Measurements from ENCODE around the gene GEMIN5. TPM values are rescaled to one million over a fixed set of nuclear protein-coding genes. Genes with fewer than 3 reads are reported as not detected.

GEMIN5 gene
- total and polyA plus RNA-seq, 2 of the 13 experiments (the other 11 are each of a cell fraction or from before 2014, with no cell fraction given) = 6.6 to 28.6 TPM

DNA sequence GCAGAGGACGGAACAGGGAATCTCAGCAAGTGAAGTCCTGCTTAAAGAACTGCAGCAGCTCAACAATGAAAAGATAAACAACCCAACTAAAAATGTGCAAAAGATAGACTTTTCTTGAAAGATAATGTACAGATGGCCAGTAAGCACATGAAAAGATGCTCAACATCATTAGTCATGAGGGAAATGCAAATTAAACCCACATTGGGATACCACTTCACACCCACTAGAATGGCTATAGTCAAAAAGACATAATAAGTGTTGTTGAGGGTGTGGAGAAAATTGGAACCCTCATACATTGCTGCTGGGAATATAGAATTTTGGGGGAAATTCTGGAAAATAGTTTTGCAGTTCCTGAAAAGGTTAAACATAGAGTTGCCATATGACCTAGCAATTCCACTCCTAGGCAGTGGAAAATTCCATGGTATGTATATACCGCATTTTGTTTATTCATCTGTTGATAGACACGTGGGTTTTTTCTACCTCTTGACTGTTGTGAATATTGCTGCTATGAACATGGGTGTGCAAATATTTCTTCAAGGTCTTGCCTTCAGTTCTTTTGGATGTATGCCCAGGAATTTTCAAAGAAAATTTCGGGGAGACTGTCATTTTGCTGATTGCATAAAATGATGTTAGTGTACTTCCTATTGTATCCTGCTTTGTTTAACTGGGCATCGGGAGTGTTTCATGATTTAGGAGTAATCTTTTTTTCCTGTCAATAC, 72.4 kb downstream of the GEMIN5 start (continued):
- TF ChIP-seq, protein P1, sequence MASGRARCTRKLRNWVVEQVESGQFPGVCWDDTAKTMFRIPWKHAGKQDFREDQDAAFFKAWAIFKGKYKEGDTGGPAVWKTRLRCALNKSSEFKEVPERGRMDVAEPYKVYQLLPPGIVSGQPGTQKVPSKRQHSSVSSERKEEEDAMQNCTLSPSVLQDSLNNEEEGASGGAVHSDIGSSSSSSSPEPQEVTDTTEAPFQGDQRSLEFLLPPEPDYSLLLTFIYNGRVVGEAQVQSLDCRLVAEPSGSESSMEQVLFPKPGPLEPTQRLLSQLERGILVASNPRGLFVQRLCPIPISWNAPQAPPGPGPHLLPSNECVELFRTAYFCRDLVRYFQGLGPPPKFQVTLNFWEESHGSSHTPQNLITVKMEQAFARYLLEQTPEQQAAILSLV (CRISPR knock-in tag; IDR thresholded peaks at IDR 0.05; ENCODE audit: borderline replicate concordance) = no peak
- no peak for TF ChIP-seq CENPX (CRISPR knock-in tag; IDR thresholded peaks at IDR 0.05)
- peak; percentile 46 for TF ChIP-seq BCL6 (CRISPR knock-in tag; IDR thresholded peaks at IDR 0.05)
- 0 out of 2 replicates have a peak, but pooled peaks have one; percentile 8 for TF ChIP-seq NKX3-1 (CRISPR knock-in tag; IDR thresholded peaks at IDR 0.05)
- TF ChIP-seq MED1 (CRISPR knock-in tag; IDR thresholded peaks at IDR 0.05) = no peak
- TF ChIP-seq, protein P2, sequence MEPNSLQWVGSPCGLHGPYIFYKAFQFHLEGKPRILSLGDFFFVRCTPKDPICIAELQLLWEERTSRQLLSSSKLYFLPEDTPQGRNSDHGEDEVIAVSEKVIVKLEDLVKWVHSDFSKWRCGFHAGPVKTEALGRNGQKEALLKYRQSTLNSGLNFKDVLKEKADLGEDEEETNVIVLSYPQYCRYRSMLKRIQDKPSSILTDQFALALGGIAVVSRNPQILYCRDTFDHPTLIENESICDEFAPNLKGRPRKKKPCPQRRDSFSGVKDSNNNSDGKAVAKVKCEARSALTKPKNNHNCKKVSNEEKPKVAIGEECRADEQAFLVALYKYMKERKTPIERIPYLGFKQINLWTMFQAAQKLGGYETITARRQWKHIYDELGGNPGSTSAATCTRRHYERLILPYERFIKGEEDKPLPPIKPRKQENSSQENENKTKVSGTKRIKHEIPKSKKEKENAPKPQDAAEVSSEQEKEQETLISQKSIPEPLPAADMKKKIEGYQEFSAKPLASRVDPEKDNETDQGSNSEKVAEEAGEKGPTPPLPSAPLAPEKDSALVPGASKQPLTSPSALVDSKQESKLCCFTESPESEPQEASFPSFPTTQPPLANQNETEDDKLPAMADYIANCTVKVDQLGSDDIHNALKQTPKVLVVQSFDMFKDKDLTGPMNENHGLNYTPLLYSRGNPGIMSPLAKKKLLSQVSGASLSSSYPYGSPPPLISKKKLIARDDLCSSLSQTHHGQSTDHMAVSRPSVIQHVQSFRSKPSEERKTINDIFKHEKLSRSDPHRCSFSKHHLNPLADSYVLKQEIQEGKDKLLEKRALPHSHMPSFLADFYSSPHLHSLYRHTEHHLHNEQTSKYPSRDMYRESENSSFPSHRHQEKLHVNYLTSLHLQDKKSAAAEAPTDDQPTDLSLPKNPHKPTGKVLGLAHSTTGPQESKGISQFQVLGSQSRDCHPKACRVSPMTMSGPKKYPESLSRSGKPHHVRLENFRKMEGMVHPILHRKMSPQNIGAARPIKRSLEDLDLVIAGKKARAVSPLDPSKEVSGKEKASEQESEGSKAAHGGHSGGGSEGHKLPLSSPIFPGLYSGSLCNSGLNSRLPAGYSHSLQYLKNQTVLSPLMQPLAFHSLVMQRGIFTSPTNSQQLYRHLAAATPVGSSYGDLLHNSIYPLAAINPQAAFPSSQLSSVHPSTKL (CRISPR knock-in tag; IDR thresholded peaks at IDR 0.05) = peak; percentile 37; the same call in 1 of the 2 replicates
- TF ChIP-seq SAP130 (CRISPR knock-in tag; IDR thresholded peaks at IDR 0.05; ENCODE audit: low read depth) = 0 out of 2 replicates have a peak, but pooled peaks have one; percentile 14
- TF ChIP-seq, protein P3, sequence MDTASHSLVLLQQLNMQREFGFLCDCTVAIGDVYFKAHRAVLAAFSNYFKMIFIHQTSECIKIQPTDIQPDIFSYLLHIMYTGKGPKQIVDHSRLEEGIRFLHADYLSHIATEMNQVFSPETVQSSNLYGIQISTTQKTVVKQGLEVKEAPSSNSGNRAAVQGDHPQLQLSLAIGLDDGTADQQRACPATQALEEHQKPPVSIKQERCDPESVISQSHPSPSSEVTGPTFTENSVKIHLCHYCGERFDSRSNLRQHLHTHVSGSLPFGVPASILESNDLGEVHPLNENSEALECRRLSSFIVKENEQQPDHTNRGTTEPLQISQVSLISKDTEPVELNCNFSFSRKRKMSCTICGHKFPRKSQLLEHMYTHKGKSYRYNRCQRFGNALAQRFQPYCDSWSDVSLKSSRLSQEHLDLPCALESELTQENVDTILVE (CRISPR knock-in tag; IDR thresholded peaks at IDR 0.05) = no peak
- TF ChIP-seq TSC22D2 (CRISPR knock-in tag; IDR thresholded peaks at IDR 0.05; ENCODE audit: borderline replicate concordance) = no peak
- TF ChIP-seq, protein P4, sequence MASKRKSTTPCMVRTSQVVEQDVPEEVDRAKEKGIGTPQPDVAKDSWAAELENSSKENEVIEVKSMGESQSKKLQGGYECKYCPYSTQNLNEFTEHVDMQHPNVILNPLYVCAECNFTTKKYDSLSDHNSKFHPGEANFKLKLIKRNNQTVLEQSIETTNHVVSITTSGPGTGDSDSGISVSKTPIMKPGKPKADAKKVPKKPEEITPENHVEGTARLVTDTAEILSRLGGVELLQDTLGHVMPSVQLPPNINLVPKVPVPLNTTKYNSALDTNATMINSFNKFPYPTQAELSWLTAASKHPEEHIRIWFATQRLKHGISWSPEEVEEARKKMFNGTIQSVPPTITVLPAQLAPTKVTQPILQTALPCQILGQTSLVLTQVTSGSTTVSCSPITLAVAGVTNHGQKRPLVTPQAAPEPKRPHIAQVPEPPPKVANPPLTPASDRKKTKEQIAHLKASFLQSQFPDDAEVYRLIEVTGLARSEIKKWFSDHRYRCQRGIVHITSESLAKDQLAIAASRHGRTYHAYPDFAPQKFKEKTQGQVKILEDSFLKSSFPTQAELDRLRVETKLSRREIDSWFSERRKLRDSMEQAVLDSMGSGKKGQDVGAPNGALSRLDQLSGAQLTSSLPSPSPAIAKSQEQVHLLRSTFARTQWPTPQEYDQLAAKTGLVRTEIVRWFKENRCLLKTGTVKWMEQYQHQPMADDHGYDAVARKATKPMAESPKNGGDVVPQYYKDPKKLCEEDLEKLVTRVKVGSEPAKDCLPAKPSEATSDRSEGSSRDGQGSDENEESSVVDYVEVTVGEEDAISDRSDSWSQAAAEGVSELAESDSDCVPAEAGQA (IDR thresholded peaks at IDR 0.05; ENCODE audit: low read depth) = no peak
- TF ChIP-seq, protein P4 (CRISPR knock-in tag; IDR thresholded peaks at IDR 0.05; ENCODE audit: borderline replicate concordance) = no peak
- TF ChIP-seq NFRKB (IDR thresholded peaks at IDR 0.05) = no peak
- TF ChIP-seq ZNF205 (CRISPR knock-in tag; IDR thresholded peaks at IDR 0.05) = no peak
- TF ChIP-seq SOX5 (CRISPR knock-in tag; IDR thresholded peaks at IDR 0.05; ENCODE audit: borderline replicate concordance) = peak; percentile 21; the same call in 1 of the 2 replicates
- no peak for TF ChIP-seq RCOR2 (CRISPR knock-in tag; IDR thresholded peaks at IDR 0.05)
- no peak for TF ChIP-seq ZFP90 (CRISPR knock-in tag; IDR thresholded peaks at IDR 0.05; ENCODE audit: borderline replicate concordance)

Measured in HepG2 (cell line).